ENCODE measurements around the gene AGL.

DNA sequence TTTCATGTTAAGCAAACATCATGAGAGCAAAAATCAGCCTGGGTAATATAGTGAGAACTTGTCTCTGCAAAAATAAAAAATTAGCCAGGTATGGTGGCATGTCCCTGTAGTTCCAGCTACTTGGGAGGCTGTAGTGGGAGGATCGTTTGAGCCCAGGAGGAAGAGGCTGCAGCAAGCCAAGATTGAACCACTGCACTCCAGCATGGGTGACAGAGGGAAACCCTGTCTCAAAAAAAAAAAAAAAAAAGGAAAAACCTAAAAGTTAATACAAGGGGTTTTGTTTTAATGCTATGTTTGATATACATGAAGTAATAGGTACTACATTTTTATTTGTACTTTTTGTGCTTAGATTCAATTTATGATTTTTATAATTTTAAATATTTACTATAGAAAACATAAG lies 92.6 kb downstream of the AGL start:
- TF ChIP-seq CTCF (conservative IDR thresholded peaks at IDR 0.05; ENCODE audit: low read length): no peak
- no peak for TF ChIP-seq EZH2phosphoT487 (IDR thresholded peaks at IDR 0.05; ENCODE audit: borderline replicate concordance)

All from Loucy (cell line).